ENCODE measurements around the gene KIAA2012.

- TF ChIP-seq YY1 (IDR thresholded peaks at IDR 0.05; ENCODE audit: insufficient read depth, insufficient read length) (no peak), ZNF274 (IDR thresholded peaks at IDR 0.05; ENCODE audit: low read depth, low read length) (no peak), SUZ12 (IDR thresholded peaks at IDR 0.05; ENCODE audit: extremely low read depth, insufficient read depth, insufficient read length) (no peak)
These were observed 56.8 kb downstream of the KIAA2012 start for GRCh38 chr2:202129841-202130240.

All from NT2/D1 (cell line).